Gastroesophageal sphincter (tissue), 4 donors: ENCODE results near the gene RIPOR2. TPM values are rescaled to one million over a fixed set of nuclear protein-coding genes. Genes with fewer than 3 reads are reported as not detected.

Source experiments
- ATAC-seq: fragments of 150-250 bp; one replicate; pipeline ENCODE4 v1.9.1; 2016; ENCODE audit warnings: mild to moderate bottlenecking, moderate library complexity
- H3K27ac ChIP-seq, 4 donors: fragments of 200-600 bp; sonication (generic) in 3 of 4; 1 replicate in 3 of 4; 2 replicates in 1 of 4; pipeline ENCODE4 v1.5.1; 2016 to 2019
- H3K27me3 ChIP-seq: fragments of 200-600 bp; sonication (generic); one replicate; pipeline ENCODE4 v1.5.1; 2019
- H3K36me3 ChIP-seq, 2 donors: fragments of 200-600 bp; sonication (generic); one replicate each; pipeline ENCODE4 v1.5.1; 2019; ENCODE audit warnings: control low read depth in 1 of 2
- H3K4me1 ChIP-seq, 3 donors: fragments of 200-600 bp; sonication (generic); 1 replicate in 2 of 3; 2 replicates in 1 of 3; pipeline ENCODE4 v1.5.1; 2016 to 2019; ENCODE audit warnings: control low read depth in 2 of 3
- H3K4me3 ChIP-seq, 2 donors: fragments of 200-600 bp; sonication (generic); one replicate each; pipeline ENCODE4 v1.5.1; 2019; ENCODE audit warnings: mild to moderate bottlenecking in 1 of 2, moderate library complexity in 1 of 2
- H3K9me3 ChIP-seq, 3 donors: fragments of 200-600 bp; sonication (generic); one replicate each; pipeline ENCODE4 v1.5.1; 2017 to 2019; ENCODE audit warnings: control low read depth in 2 of 3
- EP300 ChIP-seq: sonication (generic); formaldehyde crosslinking; IDR thresholded peaks from one replicate; pipeline ENCODE4 v1.6.1; 2017; ENCODE audit warnings: antibody characterized with exemption, mild to moderate bottlenecking
- POLR2A ChIP-seq, 2 donors: fragments of 450-650 bp; IDR thresholded peaks; one replicate each; pipeline ENCODE4 v1.6.1; 2017; ENCODE audit warnings: antibody characterized with exemption in 2 of 2, mild to moderate bottlenecking in 2 of 2, moderate library complexity in 1 of 2
- POLR2AphosphoS5 ChIP-seq: sonication (generic); formaldehyde crosslinking; IDR thresholded peaks from one replicate; pipeline ENCODE4 v1.6.1; 2017; ENCODE audit warnings: antibody characterized with exemption
- WGBS, 2 donors: methylation state at CpG; one replicate each; pipeline ENCODE4 v1.1.5; 2018; ENCODE audit warnings: low coverage in 1 of 2; 5-methylcytosine and 5-hydroxymethylcytosine counted together
- total RNA-seq, 4 donors: library from RNA; depleted of rRNA; stranded (reverse); fragments of >200 nt; gene quantifications; one replicate each; pipeline ENCODE4 v1.1.0, GENCODE V29; 2016
- TF ChIP-seq, protein P1 (sequence below), 4 experiments: fragments of 200-600 bp in 2 of 4; fragments of 450-650 bp in 2 of 4; sonication (generic) in 1 of 4; IDR thresholded peaks; one replicate each; pipeline ENCODE4 v1.5.1; 2017 to 2019; ENCODE audit warnings: antibody characterized with exemption in 4 of 4, mild to moderate bottlenecking in 2 of 4, moderate library complexity in 2 of 4

The RIPOR2 gene
- total RNA-seq, 4 donors from 2014 or later = 1.7 to 14.9 (median 4.2) TPM

GRCh38 chr6:24836109-24836508 is 99.7 kb downstream of the RIPOR2 start:
- no peaks in the 10 kb centered on the region for H3K36me3 ChIP-seq
- no peaks in the 10 kb centered on the region for H3K9me3 ChIP-seq
- 7 to 32% methylated on average over 2 of the region's 2 CpGs for WGBS, 2 donors
- no peak for ATAC-seq
- H3K4me3 ChIP-seq = no peak overlapping the region
- H3K27me3 ChIP-seq = no peaks in the 10 kb centered on the region
- TF ChIP-seq EP300 (no peak), POLR2A (IDR thresholded peaks at IDR 0.05) (no peak), POLR2AphosphoS5 (no peak)
- TF ChIP-seq, protein P1, sequence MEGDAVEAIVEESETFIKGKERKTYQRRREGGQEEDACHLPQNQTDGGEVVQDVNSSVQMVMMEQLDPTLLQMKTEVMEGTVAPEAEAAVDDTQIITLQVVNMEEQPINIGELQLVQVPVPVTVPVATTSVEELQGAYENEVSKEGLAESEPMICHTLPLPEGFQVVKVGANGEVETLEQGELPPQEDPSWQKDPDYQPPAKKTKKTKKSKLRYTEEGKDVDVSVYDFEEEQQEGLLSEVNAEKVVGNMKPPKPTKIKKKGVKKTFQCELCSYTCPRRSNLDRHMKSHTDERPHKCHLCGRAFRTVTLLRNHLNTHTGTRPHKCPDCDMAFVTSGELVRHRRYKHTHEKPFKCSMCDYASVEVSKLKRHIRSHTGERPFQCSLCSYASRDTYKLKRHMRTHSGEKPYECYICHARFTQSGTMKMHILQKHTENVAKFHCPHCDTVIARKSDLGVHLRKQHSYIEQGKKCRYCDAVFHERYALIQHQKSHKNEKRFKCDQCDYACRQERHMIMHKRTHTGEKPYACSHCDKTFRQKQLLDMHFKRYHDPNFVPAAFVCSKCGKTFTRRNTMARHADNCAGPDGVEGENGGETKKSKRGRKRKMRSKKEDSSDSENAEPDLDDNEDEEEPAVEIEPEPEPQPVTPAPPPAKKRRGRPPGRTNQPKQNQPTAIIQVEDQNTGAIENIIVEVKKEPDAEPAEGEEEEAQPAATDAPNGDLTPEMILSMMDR (IDR thresholded peaks at IDR 0.05) = no peak
- H3K27ac ChIP-seq = peak overlapping the region in 3 of 4 donors; percentile 12 to 53 (median 37)
- peaks cover 0 to 15% (median 4%) of the 10 kb centered on the region in 3 donors for H3K4me1 ChIP-seq

DNA sequence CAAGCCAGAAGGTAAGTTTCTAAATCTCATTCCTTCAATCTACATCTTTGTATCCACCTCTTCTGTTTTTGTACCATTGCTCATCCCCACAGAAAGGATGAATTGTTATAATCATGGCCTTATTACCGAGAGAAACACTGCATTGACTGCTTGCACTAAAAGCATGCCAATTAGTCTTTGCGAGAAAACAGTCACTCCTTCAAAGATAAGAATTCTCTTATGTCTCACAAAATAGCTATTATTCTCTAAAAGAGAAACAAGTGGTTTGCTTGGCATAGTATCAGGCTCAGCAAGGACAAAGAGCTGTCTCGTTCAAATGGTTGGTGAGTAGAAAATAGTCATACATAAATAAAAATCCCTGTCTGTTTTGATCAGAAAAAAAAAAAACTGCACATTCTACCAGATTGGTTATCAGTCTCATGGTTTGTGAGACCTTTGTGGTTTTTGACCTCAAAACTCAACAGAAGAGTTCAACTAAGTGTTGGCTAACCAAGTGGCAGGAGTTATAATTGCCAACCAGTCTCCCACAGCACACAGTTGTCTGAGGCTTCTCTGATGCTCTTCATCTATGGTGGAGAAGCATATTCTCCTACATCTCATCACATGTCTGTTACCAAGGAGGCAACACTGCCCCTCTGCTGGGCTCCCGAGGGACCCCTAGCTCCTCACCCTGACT is 101.9 kb downstream of the RIPOR2 start:
- no peak for ATAC-seq
- WGBS, 2 donors = 60 to 80% methylated on average over 2 to 4 of the region's 4 CpGs
- H3K27ac ChIP-seq = no peak overlapping the region

GRCh38 chr6:24832794-24833193 is 103.0 kb downstream of the RIPOR2 start:
- Histone ChIP-seq H3K36me3 (no peaks in the 10 kb centered on the region), H3K27ac (peak overlapping the region in 1 of 4 donors; percentile 7), H3K9me3 (no peaks in the 10 kb centered on the region), H3K4me1 (peaks cover 0 to 15% (median 5%) of the 10 kb centered on the region in 3 donors), H3K27me3 (no peaks in the 10 kb centered on the region), H3K4me3 (no peak overlapping the region)
- no peak for ATAC-seq
- TF ChIP-seq POLR2A (IDR thresholded peaks at IDR 0.05) (no peak), EP300 (no peak), POLR2AphosphoS5 (no peak)
- TF ChIP-seq, protein P1 (IDR thresholded peaks at IDR 0.05) = no peak
- 100% methylated on average over 1 of the region's 1 CpG; no CpG with 5 or more reads in 1 of the 2 donors for WGBS, 2 donors

More for the DNA sequence above, 101.9 kb downstream of the RIPOR2 start:
- Histone ChIP-seq H3K27me3 (no peaks in the 10 kb centered on the region), H3K36me3 (no peaks in the 10 kb centered on the region), H3K4me1 (peaks cover 0 to 15% (median 5%) of the 10 kb centered on the region in 3 donors), H3K4me3 (no peak overlapping the region), H3K9me3 (no peaks in the 10 kb centered on the region)
- TF ChIP-seq POLR2AphosphoS5 (no peak), EP300 (no peak), POLR2A (IDR thresholded peaks at IDR 0.05) (no peak)
- TF ChIP-seq, protein P1 (IDR thresholded peaks at IDR 0.05) = no peak

GRCh38 chr6:24831771-24832716 is 103.7 kb downstream of the RIPOR2 start:
- Histone ChIP-seq H3K27ac (peak overlapping the region in 1 of 4 donors; percentile 31), H3K27me3 (no peaks in the 10 kb centered on the region), H3K9me3 (no peaks in the 10 kb centered on the region), H3K36me3 (no peaks in the 10 kb centered on the region), H3K4me1 (peaks cover 0 to 15% (median 5%) of the 10 kb centered on the region in 3 donors), H3K4me3 (no peak overlapping the region)
- TF ChIP-seq POLR2A (IDR thresholded peaks at IDR 0.05) = no peak
- no peak for TF ChIP-seq EP300
- TF ChIP-seq POLR2AphosphoS5 = no peak
- TF ChIP-seq, protein P1 (IDR thresholded peaks at IDR 0.05) = no peak
- 77 to 84% methylated on average over 9 of the region's 10 CpGs for WGBS, 2 donors
- ATAC-seq = peak; percentile 88
